Stimulated activated CD4-positive, alpha-beta T cell treated with anti-CD3 and anti-CD28 coated beads, TNF-alpha, amount 100 ng/mL, for 1 hour (primary cell): ENCODE measurements around the gene EIF2AK2.

Source experiments
- DNase-seq, 3 donors: peaks; one replicate each; pipeline ENCODE4 v3.0.0-alpha.2; 2020; ENCODE audit warnings: low read depth in 3 of 3, low spot score in 1 of 3

Gene EIF2AK2

GRCh38 chr2:37173741-37174140 is 17.0 kb upstream of the EIF2AK2 start:
- DNase-seq, result no peak

- no peak for DNase-seq
Observed at GRCh38 chr2:37171624-37171950, 14.8 kb upstream of the EIF2AK2 start.

- DNase-seq, result no peak
Observed at GRCh38 chr2:37168217-37168981, 11.6 kb upstream of the EIF2AK2 start.

- no peak for DNase-seq
Observed at GRCh38 chr2:37167636-37168180, 10.9 kb upstream of the EIF2AK2 start.

GRCh38 chr2:37164757-37165156 is 8.0 kb upstream of the EIF2AK2 start:
- DNase-seq, result no peak

GRCh38 chr2:37156071-37156856 is 516 bp downstream of the EIF2AK2 start:
- peak in 2 of 3 donors; percentile 5 to 10 for DNase-seq

GRCh38 chr2:37154785-37155184 is 2.0 kb downstream of the EIF2AK2 start:
- DNase-seq, result no peak

GRCh38 chr2:37153224-37153623 is 3.6 kb downstream of the EIF2AK2 start:
- no peak for DNase-seq

- no peak for DNase-seq
Observed at GRCh38 chr2:37149626-37150322, 7.0 kb downstream of the EIF2AK2 start.

GRCh38 chr2:37148325-37148724 is 8.5 kb downstream of the EIF2AK2 start:
- DNase-seq, result no peak

GRCh38 chr2:37146062-37146461 is 10.7 kb downstream of the EIF2AK2 start:
- DNase-seq, result no peak

GRCh38 chr2:37143974-37144373 is 12.8 kb downstream of the EIF2AK2 start:
- no peak for DNase-seq

GRCh38 chr2:37142546-37142945 is 14.2 kb downstream of the EIF2AK2 start:
- no peak for DNase-seq

- DNase-seq, result no peak
Observed at GRCh38 chr2:37132914-37133313, 23.9 kb downstream of the EIF2AK2 start.

- no peak for DNase-seq
Observed at GRCh38 chr2:37125416-37125815, 31.4 kb downstream of the EIF2AK2 start.

- DNase-seq, result no peak
Observed at GRCh38 chr2:37119157-37119556, 37.6 kb downstream of the EIF2AK2 start.

GRCh38 chr2:37117566-37117965 is 39.2 kb downstream of the EIF2AK2 start:
- DNase-seq, result no peak

GRCh38 chr2:37111958-37112357 is 44.8 kb downstream of the EIF2AK2 start:
- no peak for DNase-seq

- DNase-seq, result no peak
Observed at GRCh38 chr2:37110306-37111212, 46.2 kb downstream of the EIF2AK2 start.

- no peak for DNase-seq
Observed at GRCh38 chr2:37109523-37109922, 47.3 kb downstream of the EIF2AK2 start.

- no peak for DNase-seq
Observed at GRCh38 chr2:37105150-37105549, 51.6 kb downstream of the EIF2AK2 start.
